H1 (cell line): ENCODE results near the gene PRDM5. TPM values are rescaled to one million over a fixed set of nuclear protein-coding genes. Genes with fewer than 3 reads are reported as not detected.

Source experiments
- CTCF ChIA-PET: fragments of 300-600 bp; sonication (Branson Sonifier 250); formaldehyde crosslinking; loops from one replicate; lab custom pipeline; 2021; ENCODE audit not compliant: partially characterized antibody; lab: Charles Lee
- POLR2A ChIA-PET: fragments of 300-600 bp; sonication (Branson Sonifier 250); formaldehyde crosslinking; loops from one replicate; lab custom pipeline; 2021; ENCODE audit warnings: inconsistent platforms; ENCODE audit not compliant: partially characterized antibody; lab: Charles Lee
- DNase-seq, 2 experiments: peaks; one replicate each; pipeline versions ENCODE4 v3.0.0 to v3.0.0-alpha.2; 2010 to 2022; ENCODE audit warnings: low spot score in 2 of 2, low read depth in 1 of 2, mixed read lengths in 1 of 2
- FAIRE-seq: peaks from 2 replicates; lab custom pipeline; 2011; peaks lifted over from hg19 to GRCh38; lab: Jason Lieb, UNC
- H2AFZ ChIP-seq: 2 replicates; pipeline ENCODE4 v1.8.1; 2012; ENCODE audit warnings: low read length, inconsistent platforms
- H2AK5ac ChIP-seq: 2 replicates; pipeline ENCODE4 v1.6.1; 2013; ENCODE audit warnings: low read depth, low read length
- H2BK120ac ChIP-seq: replicated peaks from 2 replicates; pipeline ENCODE3; 2013; ENCODE audit warnings: low read depth, low read length, inconsistent platforms
- H2BK12ac ChIP-seq: 2 replicates; pipeline ENCODE4 v1.6.1; 2013; ENCODE audit warnings: low read depth, low read length
- H2BK15ac ChIP-seq: 2 replicates; pipeline ENCODE4 v1.6.1; 2013; ENCODE audit warnings: low read length
- H2BK20ac ChIP-seq: 2 replicates; pipeline ENCODE4 v1.6.1; 2013; ENCODE audit warnings: low read length
- H2BK5ac ChIP-seq: 2 replicates; pipeline ENCODE4 v1.6.1; 2013; ENCODE audit warnings: low read depth, low read length
- H3K14ac ChIP-seq: 2 replicates; pipeline ENCODE4 v1.6.1; 2013; ENCODE audit warnings: inconsistent platforms; ENCODE audit not compliant: insufficient read length
- H3K18ac ChIP-seq: 2 replicates; pipeline ENCODE4 v1.6.1; 2013; ENCODE audit warnings: low read length; ENCODE audit errors: extremely low read depth
- H3K23ac ChIP-seq: 2 replicates; pipeline ENCODE4 v1.6.1; 2013; ENCODE audit warnings: inconsistent platforms; ENCODE audit not compliant: insufficient read length
- H3K23me2 ChIP-seq: 2 replicates; pipeline ENCODE4 v1.6.1; 2013; ENCODE audit warnings: low read depth, low read length
- H3K27ac ChIP-seq: 2 replicates; pipeline ENCODE4 v1.6.1; 2011; ENCODE audit warnings: low read depth, low read length, inconsistent platforms
- H3K27me3 ChIP-seq, 4 experiments: replicated peaks in 1 of 4; 1 replicate in 1 of 4; 2 replicates in 3 of 4; pipeline versions ENCODE4 v1.6.1 to v1.8.1; 2011 to 2013; ENCODE audit warnings: low read length in 3 of 4, mild to moderate bottlenecking in 3 of 4, inconsistent platforms in 2 of 4, mixed read lengths in 2 of 4, moderate library complexity in 1 of 4; ENCODE audit not compliant: control insufficient read depth in 3 of 4, insufficient read depth in 3 of 4; ENCODE audit errors: extremely low read depth in 1 of 4
- H3K36me3 ChIP-seq, 4 experiments: 2 replicates each; pipeline versions ENCODE4 v1.6.1 to v1.8.1; 2011 to 2013; ENCODE audit warnings: mild to moderate bottlenecking in 4 of 4, low read length in 3 of 4, moderate library complexity in 2 of 4, control low read depth in 1 of 4, inconsistent platforms in 1 of 4; ENCODE audit not compliant: insufficient read depth in 4 of 4, control insufficient read depth in 2 of 4
- H3K4ac ChIP-seq: replicated peaks from 2 replicates; pipeline ENCODE3; 2013; ENCODE audit warnings: low read length, low read depth, mixed read lengths, inconsistent platforms; ENCODE audit not compliant: insufficient read length
- H3K4me1 ChIP-seq, 4 experiments: replicated peaks in 1 of 4; 1 replicate in 1 of 4; 2 replicates in 3 of 4; pipeline versions ENCODE4 v1.6.1 to v1.8.1; 2011 to 2013; ENCODE audit warnings: low read length in 3 of 4, inconsistent platforms in 2 of 4, mixed read lengths in 1 of 4; ENCODE audit not compliant: insufficient read depth in 4 of 4, control insufficient read depth in 3 of 4
- H3K4me2 ChIP-seq, 2 experiments: 2 replicates each; pipeline versions ENCODE4 v1.6.1 to v1.8.1; 2011 to 2013; ENCODE audit warnings: low read depth in 2 of 2, low read length in 2 of 2, control low read depth in 1 of 2, inconsistent platforms in 1 of 2, mild to moderate bottlenecking in 1 of 2; ENCODE audit not compliant: insufficient read depth in 1 of 2
- H3K4me3 ChIP-seq, 4 experiments: fragments of 200-600, 300-600 bp in 1 of 4; sonication (generic), shearing (Covaris generic), sonication (Bioruptor Twin) in 1 of 4; 2 replicates each; pipeline versions ENCODE4 v1.5.1 to v1.8.1; 2011 to 2016; ENCODE audit warnings: low read length in 4 of 4, low read depth in 3 of 4, control low read depth in 2 of 4, inconsistent platforms in 2 of 4, mild to moderate bottlenecking in 2 of 4, mixed read lengths in 1 of 4, moderate library complexity in 1 of 4; ENCODE audit not compliant: insufficient read depth in 2 of 4; ENCODE audit errors: extremely low read depth in 1 of 4
- H3K56ac ChIP-seq: replicated peaks from 2 replicates; pipeline ENCODE3; 2013; ENCODE audit warnings: low read depth, mild to moderate bottlenecking, mixed read lengths, low read length, inconsistent platforms; ENCODE audit not compliant: insufficient read length
- H3K79me1 ChIP-seq: 2 replicates; pipeline ENCODE4 v1.6.1; 2013; ENCODE audit warnings: low read depth, low read length, control low read depth
- H3K79me2 ChIP-seq, 2 experiments: 2 replicates each; pipeline versions ENCODE4 v1.6.1 to v1.8.1; 2012 to 2013; ENCODE audit warnings: low read length in 2 of 2, mild to moderate bottlenecking in 2 of 2, inconsistent platforms in 1 of 2; ENCODE audit not compliant: insufficient read depth in 2 of 2, control insufficient read depth in 1 of 2
- H3K9ac ChIP-seq, 4 experiments: replicated peaks in 1 of 4; 1 replicate in 1 of 4; 2 replicates in 3 of 4; pipeline versions ENCODE4 v1.6.1 to v1.8.1; 2011 to 2013; ENCODE audit warnings: low read depth in 3 of 4, low read length in 3 of 4, control low read depth in 2 of 4, mild to moderate bottlenecking in 2 of 4, moderate library complexity in 2 of 4, inconsistent platforms in 1 of 4; ENCODE audit errors: extremely low read depth in 1 of 4
- H3K9me3 ChIP-seq, 2 experiments: 2 replicates each; pipeline versions ENCODE4 v1.6.1 to v1.8.1; 2012 to 2013; ENCODE audit warnings: mild to moderate bottlenecking in 2 of 2, moderate library complexity in 2 of 2, control low read depth in 1 of 2, inconsistent platforms in 1 of 2, low read depth in 1 of 2, low read length in 1 of 2, mixed read lengths in 1 of 2; ENCODE audit not compliant: insufficient read depth in 2 of 2
- H4K20me1 ChIP-seq, 2 experiments: replicated peaks in 1 of 2; 2 replicates each; pipeline versions ENCODE3 to v1.8.1; 2011 to 2013; ENCODE audit warnings: inconsistent platforms in 2 of 2, low read length in 2 of 2, mild to moderate bottlenecking in 1 of 2; ENCODE audit not compliant: insufficient read depth in 2 of 2, control insufficient read depth in 1 of 2
- H4K5ac ChIP-seq: 2 replicates; pipeline ENCODE4 v1.6.1; 2013; ENCODE audit warnings: low read length, low read depth, mixed read lengths, inconsistent platforms; ENCODE audit not compliant: insufficient read length
- H4K8ac ChIP-seq: 2 replicates; pipeline ENCODE4 v1.8.0; 2013; ENCODE audit warnings: mild to moderate bottlenecking, moderate library complexity, low read length, inconsistent platforms; ENCODE audit not compliant: insufficient read depth; ENCODE audit errors: extremely low read depth
- H4K91ac ChIP-seq: replicated peaks from 2 replicates; pipeline ENCODE3; 2013; ENCODE audit warnings: low read length, mixed read lengths, inconsistent platforms; ENCODE audit not compliant: insufficient read length
- BACH1 ChIP-seq: IDR thresholded peaks from 2 replicates; pipeline ENCODE4 v1.6.1; 2012; ENCODE audit warnings: low read length, improper control_type of control experiment
- BRCA1 ChIP-seq: IDR thresholded peaks from 2 replicates; pipeline ENCODE4 v1.6.1; 2012; ENCODE audit warnings: low read depth, low read length, improper control_type of control experiment
- HDAC6 ChIP-seq: IDR thresholded peaks from one replicate; pipeline ENCODE4 v1.7.1; 2012; ENCODE audit warnings: low read depth, mild to moderate bottlenecking, inconsistent platforms, low read length, moderate library complexity
- JUND ChIP-seq: IDR thresholded peaks from 2 replicates; pipeline ENCODE4 v1.6.1; 2011; ENCODE audit warnings: mild to moderate bottlenecking, improper control_type of control experiment, low read length
- KDM5A ChIP-seq: fragments of 200-600 bp; IDR thresholded peaks from 2 replicates; pipeline ENCODE4 v1.7.1; 2012; ENCODE audit warnings: mild to moderate bottlenecking, low read length, inconsistent platforms, mixed read lengths
- RBBP5 ChIP-seq: IDR thresholded peaks from 2 replicates; pipeline ENCODE4 v1.7.1; 2012; ENCODE audit warnings: low read depth, mild to moderate bottlenecking, inconsistent platforms, low read length, moderate library complexity, borderline replicate concordance
- TBP ChIP-seq: IDR thresholded peaks from 2 replicates; pipeline ENCODE4 v1.6.1; 2011; ENCODE audit warnings: low read depth, low read length, improper control_type of control experiment
- WGBS, 2 experiments: shearing (Covaris generic) in 1 of 2; methylation state at CpG; one replicate each; pipeline versions ENCODE4 v1.1.6 to v1.1.7; 2013 to 2015; ENCODE audit warnings: low lambda C conversion rate in 2 of 2, mixed read lengths in 2 of 2, inconsistent platforms in 1 of 2, low coverage in 1 of 2, missing lambda C conversion rate in 1 of 2; ENCODE audit not compliant: insufficient replicate concordance in 2 of 2, insufficient coverage in 1 of 2, insufficient read length in 1 of 2; ENCODE audit errors: extremely low coverage in 1 of 2, missing lambda C conversion rate in 1 of 2; 5-methylcytosine and 5-hydroxymethylcytosine counted together
- polyA plus RNA-seq, 7 experiments: library from polyadenylated mRNA; depleted of rRNA in 3 of 7; stranded (reverse) in 5 of 7; unstranded in 2 of 7; fragments of >200 nt in 5 of 7; fragments of 200-250 nt in 2 of 7; gene quantifications; 1 replicate in 5 of 7; 2 replicates in 1 of 7; 4 replicates in 1 of 7; pipeline versions ENCODE4 v1.2.1 to v1.2.3, GENCODE V29; 2011 to 2013; ENCODE audit warnings: missing spikeins in 2 of 7, mixed read lengths in 2 of 7
- total RNA-seq: library from RNA; stranded (reverse); fragmentation: NEBNext Ultra II Directional; extraction: Animal tissue kit (Norgen Biotek cat#: 25700); gene quantifications from 2 replicates; pipeline ENCODE4 v1.2.1, GENCODE V29; 2021

PRDM5 gene
- total and polyA plus RNA-seq, 2 of the 8 experiments (the other 6 are each of a cell fraction or from before 2014, with no cell fraction given) = 8.2 to 23.4 TPM

DNA sequence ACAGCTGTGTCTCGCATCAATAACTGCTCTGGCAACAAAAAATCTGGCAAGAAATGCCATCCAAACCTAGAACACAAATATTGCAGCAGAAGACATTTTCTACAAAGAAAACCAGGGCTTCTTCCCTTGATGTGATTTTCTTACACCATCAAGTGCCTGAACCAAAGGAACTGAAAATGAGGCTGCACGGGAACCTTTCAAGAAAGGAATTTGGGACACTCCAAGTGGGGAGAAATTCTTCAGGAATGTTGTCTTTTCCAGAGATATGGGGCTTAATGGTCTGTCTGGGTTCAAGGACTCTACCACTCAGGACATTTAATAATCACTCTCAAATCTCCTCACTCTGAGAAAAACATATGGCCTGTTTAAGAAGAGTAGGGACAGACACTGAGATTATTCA lies 57.6 kb downstream of the PRDM5 start:
- H4K91ac ChIP-seq = no peak overlapping the region
- no peaks in the 10 kb centered on the region for H3K27me3 ChIP-seq
- no peaks in the 10 kb centered on the region for H3K9me3 ChIP-seq
- FAIRE-seq (no peak), DNase-seq (no peak)
- WGBS, 2 experiments = 90% methylated on average over 2 of the region's 2 CpGs; no CpG with 5 or more reads in 1 of the 2 experiments
- no peaks in the 10 kb centered on the region; the same call in 1 of the 2 replicates for H3K79me1 ChIP-seq
- H2BK120ac ChIP-seq = no peak overlapping the region
- no peak overlapping the region for H2AK5ac ChIP-seq
- H2BK12ac ChIP-seq = no peak overlapping the region
- no peak overlapping the region for H2BK5ac ChIP-seq
- H2BK20ac ChIP-seq = no peak overlapping the region
- H2BK15ac ChIP-seq = no peak overlapping the region
- H3K4me3 ChIP-seq = no peak overlapping the region
- no peaks in the 10 kb centered on the region for H3K36me3 ChIP-seq
- no peak overlapping the region for H3K56ac ChIP-seq
- H3K18ac ChIP-seq = no peak overlapping the region
- no peak overlapping the region for H3K4me2 ChIP-seq
- no peak overlapping the region for H3K9ac ChIP-seq
- H3K14ac ChIP-seq = no peak overlapping the region
- no peak overlapping the region for H3K4ac ChIP-seq
- peaks cover 1 to 8% (median 6%) of the 10 kb centered on the region in 4 experiments; a peak in 3 of 7 replicates for H3K4me1 ChIP-seq
- no peak overlapping the region for H4K8ac ChIP-seq
- POLR2A ChIA-PET = interaction anchor here (1.2 kb wide), 1 partner anchor 10 kb away, joined by 3 read pairs; no protein-coding TSS in a partner anchor
- no peak overlapping the region for H4K5ac ChIP-seq
- no peak overlapping the region for H3K27ac ChIP-seq
- H3K79me2 ChIP-seq = peaks cover 0 to 8% of the 10 kb centered on the region in 2 experiments; a peak in 1 of 4 replicates
- H4K20me1 ChIP-seq = no peaks in the 10 kb centered on the region
- H3K23me2 ChIP-seq = no peaks in the 10 kb centered on the region
- H2AFZ ChIP-seq = no peak overlapping the region
- CTCF ChIA-PET = no interaction called here
- no peak overlapping the region for H3K23ac ChIP-seq
- TF ChIP-seq TBP (no peak), JUND (no peak), BACH1 (no peak), BRCA1 (no peak), KDM5A (no peak), RBBP5 (no peak), HDAC6 (no peak)
